Stimulated activated CD4-positive, alpha-beta T cell treated with anti-CD3 and anti-CD28 coated beads, Interleukin-2, amount 100 ng/mL, for 48 hours (primary cell): ENCODE results near the gene SH3BP1.
"Not testable (repeated sequence)": the region's sequence is repeated elsewhere in the genome, so short reads cannot be mapped to it uniquely, and the experiment has no call there.

Experiments used
- DNase-seq, 2 donors: peaks; one replicate each; pipeline ENCODE4 v3.0.0-alpha.2; 2020

The SH3BP1 gene

GRCh38 chr22:37639070-37639760 lies at the start of gene SH3BP1:
Gene SH3BP1 (plus strand): TSS chr22:37639669. CDS start chr22:37639788, 119 bp downstream.
- peak in 1 of 2 donors; percentile 34 for DNase-seq

GRCh38 chr22:37591081-37591480 lies 48.4 kb upstream of the SH3BP1 start:
- DNase-seq: not testable (repeated sequence)

GRCh38 chr22:37591823-37592404 lies 47.6 kb upstream of the SH3BP1 start:
- no peak for DNase-seq

- DNase-seq: no peak
Observed at GRCh38 chr22:37594237-37594636, 45.2 kb upstream of the SH3BP1 start.

- DNase-seq: no peak
Observed at GRCh38 chr22:37599153-37599552, 40.3 kb upstream of the SH3BP1 start.

GRCh38 chr22:37601203-37601539 lies 38.3 kb upstream of the SH3BP1 start:
- DNase-seq: no peak

- no peak for DNase-seq
Observed at GRCh38 chr22:37601540-37602442, 37.7 kb upstream of the SH3BP1 start.

- DNase-seq: not testable (repeated sequence)
Observed at GRCh38 chr22:37602546-37603277, 36.8 kb upstream of the SH3BP1 start.

GRCh38 chr22:37604074-37604473 lies 35.4 kb upstream of the SH3BP1 start:
- no peak for DNase-seq

- DNase-seq: no peak
Observed at GRCh38 chr22:37604875-37605274, 34.6 kb upstream of the SH3BP1 start.

GRCh38 chr22:37607010-37607934 lies 32.2 kb upstream of the SH3BP1 start:
- peak; percentile 89 to 96 for DNase-seq

- DNase-seq: no peak
Observed at GRCh38 chr22:37607935-37608476, 31.5 kb upstream of the SH3BP1 start.

GRCh38 chr22:37608477-37609239 lies 30.8 kb upstream of the SH3BP1 start, which contains the start of gene GGA1:
Gene GGA1 (plus strand): TSS chr22:37608834. CDS start chr22:37608861, 27 bp downstream.
- DNase-seq: peak; percentile 91 to 92

GRCh38 chr22:37609240-37610152 lies 30.0 kb upstream of the SH3BP1 start:
- no peak for DNase-seq

GRCh38 chr22:37610153-37610475 lies 29.4 kb upstream of the SH3BP1 start:
- DNase-seq: not testable (repeated sequence)

- DNase-seq: no peak
Observed at GRCh38 chr22:37610480-37611129, 28.9 kb upstream of the SH3BP1 start.

- DNase-seq: no peak
Observed at GRCh38 chr22:37611207-37611606, 28.3 kb upstream of the SH3BP1 start.

GRCh38 chr22:37616201-37617083 lies 23.0 kb upstream of the SH3BP1 start:
- DNase-seq: no peak
